Fibroblast of lung (primary cell): ENCODE measurements around the gene MAN1A1. TPM values are rescaled to one million over a fixed set of nuclear protein-coding genes. Genes with fewer than 3 reads are reported as not detected.

Experiments used
- DNase-seq, 2 donors: peaks; one replicate each; pipeline versions ENCODE4 v3.0.0 to v3.0.0-alpha.2; 2010; ENCODE audit warnings: low read depth in 2 of 2
- H2AFZ ChIP-seq: 2 replicates; pipeline ENCODE4 v1.5.1; 2012; ENCODE audit warnings: low read length, control low read depth, inconsistent platforms
- H3K27ac ChIP-seq: 2 replicates; pipeline ENCODE4 v1.5.1; 2011; ENCODE audit warnings: low read length, control low read depth; ENCODE audit not compliant: insufficient read depth
- H3K27me3 ChIP-seq: 2 replicates; pipeline ENCODE4 v1.5.1; 2011; ENCODE audit warnings: mild to moderate bottlenecking, low read length; ENCODE audit not compliant: control insufficient read depth, insufficient read depth
- H3K36me3 ChIP-seq: 2 replicates; pipeline ENCODE4 v1.5.1; 2011; ENCODE audit warnings: low read length; ENCODE audit not compliant: control insufficient read depth, insufficient read depth
- H3K4me1 ChIP-seq: 2 replicates; pipeline ENCODE4 v1.5.1; 2011; ENCODE audit warnings: low read length; ENCODE audit not compliant: control insufficient read depth, insufficient read depth; ENCODE audit errors: extremely low read depth
- H3K4me2 ChIP-seq: 2 replicates; pipeline ENCODE4 v1.5.1; 2011; ENCODE audit warnings: low read length, control low read depth; ENCODE audit not compliant: insufficient read depth; ENCODE audit errors: extremely low read depth
- H3K4me3 ChIP-seq, 4 experiments: fragments of 200-600 bp in 1 of 4; sonication (generic) in 1 of 4; replicated peaks in 1 of 4; 2 replicates each; pipeline ENCODE4 v1.5.1; 2011 to 2016; ENCODE audit warnings: low read length in 4 of 4, low read depth in 3 of 4, mild to moderate bottlenecking in 3 of 4, control low read depth in 2 of 4, inconsistent platforms in 1 of 4, mixed read lengths in 1 of 4; ENCODE audit not compliant: insufficient read depth in 1 of 4; ENCODE audit errors: control extremely low read depth in 1 of 4
- H3K79me2 ChIP-seq: 2 replicates; pipeline ENCODE4 v1.5.1; 2012; ENCODE audit warnings: mild to moderate bottlenecking, low read length, inconsistent platforms; ENCODE audit not compliant: control insufficient read depth, insufficient read depth
- H3K9ac ChIP-seq: 2 replicates; pipeline ENCODE4 v1.5.1; 2011; ENCODE audit warnings: mild to moderate bottlenecking, low read length, control low read depth; ENCODE audit not compliant: insufficient read depth
- H3K9me3 ChIP-seq: 2 replicates; pipeline ENCODE4 v1.5.1; 2012; ENCODE audit warnings: low read depth, low read length; ENCODE audit not compliant: control insufficient read depth, insufficient read depth
- H4K20me1 ChIP-seq: 2 replicates; pipeline ENCODE4 v1.5.1; 2011; ENCODE audit warnings: low read length; ENCODE audit not compliant: control insufficient read depth, insufficient read depth; ENCODE audit errors: extremely low read depth
- EZH2 ChIP-seq: IDR thresholded peaks from 2 replicates; pipeline ENCODE4 v1.5.1; 2012; ENCODE audit warnings: low read length, control low read depth, mild to moderate bottlenecking; ENCODE audit errors: missing control alignments
- polyA plus RNA-seq, 2 donors: library from polyadenylated mRNA; depleted of rRNA in 1 of 2; stranded (reverse) in 1 of 2; unstranded in 1 of 2; fragments of >200 nt; gene quantifications; 2 replicates each; pipeline ENCODE4 v1.2.1, GENCODE V29; 2011 to 2012; ENCODE audit warnings: missing spikeins in 1 of 2
- total RNA-seq: library from RNA; depleted of rRNA; stranded (reverse); fragments of >200 nt; gene quantifications from 2 replicates; pipeline ENCODE4 v1.2.1, GENCODE V29; 2014
- TF ChIP-seq, protein P1 (sequence below), 2 donors: IDR thresholded peaks in 1 of 2; conservative IDR thresholded peaks in 1 of 2; 1 replicate in 1 of 2; 2 replicates in 1 of 2; pipeline ENCODE4 v1.5.1; 2011 to 2012; ENCODE audit warnings: low read length in 2 of 2, control low read depth in 1 of 2, inconsistent platforms in 1 of 2, low read depth in 1 of 2, mild to moderate bottlenecking in 1 of 2

MAN1A1 gene
- total and polyA plus RNA-seq, 2 donors (not counting 1 experiment from before 2014, with no cell fraction given), result 39.5 to 120 TPM

DNA sequence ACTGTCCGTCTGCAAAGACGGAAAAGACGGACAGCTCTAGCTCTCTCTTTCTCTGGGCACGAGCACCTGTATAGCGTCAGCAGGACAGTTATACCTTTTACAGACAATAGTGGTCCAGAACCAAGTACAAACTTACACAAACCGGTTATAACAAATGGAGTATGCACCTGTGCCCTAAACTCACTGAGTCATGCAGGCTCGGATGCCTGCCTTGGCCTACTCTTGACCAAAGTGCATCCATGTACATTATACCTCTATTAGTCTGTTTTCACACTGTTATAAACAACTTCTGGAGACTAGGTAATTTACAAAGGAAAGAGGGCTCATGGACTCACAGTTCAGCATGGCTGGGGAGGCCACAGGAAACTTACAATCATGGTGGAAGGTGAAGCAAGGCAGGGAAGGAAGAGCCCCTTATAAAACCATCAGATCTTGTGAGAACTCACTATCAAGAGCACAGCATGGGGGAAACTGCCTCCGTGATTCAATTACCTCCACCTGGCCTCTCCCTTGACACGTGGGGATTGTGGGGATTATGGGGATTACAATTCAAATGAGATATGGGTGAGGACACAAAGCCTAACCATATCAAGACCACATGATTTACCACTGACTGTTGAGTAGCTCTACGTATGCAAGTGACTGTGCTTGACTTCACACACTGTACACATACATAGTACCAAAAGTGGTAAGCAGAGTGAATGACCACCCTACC, 23.1 kb downstream of the MAN1A1 start:
- Histone ChIP-seq H3K27ac (no peak overlapping the region), H3K4me1 (no peaks in the 10 kb centered on the region), H3K4me2 (no peak overlapping the region), H3K36me3 (no peaks in the 10 kb centered on the region), H3K9me3 (no peaks in the 10 kb centered on the region), H3K79me2 (no peaks in the 10 kb centered on the region), H4K20me1 (no peaks in the 10 kb centered on the region), H3K4me3 (no peak overlapping the region), H3K27me3 (no peaks in the 10 kb centered on the region), H3K9ac (no peak overlapping the region), H2AFZ (no peak overlapping the region)
- DNase-seq, result no peak
- no peak for TF ChIP-seq EZH2
- TF ChIP-seq, protein P1, sequence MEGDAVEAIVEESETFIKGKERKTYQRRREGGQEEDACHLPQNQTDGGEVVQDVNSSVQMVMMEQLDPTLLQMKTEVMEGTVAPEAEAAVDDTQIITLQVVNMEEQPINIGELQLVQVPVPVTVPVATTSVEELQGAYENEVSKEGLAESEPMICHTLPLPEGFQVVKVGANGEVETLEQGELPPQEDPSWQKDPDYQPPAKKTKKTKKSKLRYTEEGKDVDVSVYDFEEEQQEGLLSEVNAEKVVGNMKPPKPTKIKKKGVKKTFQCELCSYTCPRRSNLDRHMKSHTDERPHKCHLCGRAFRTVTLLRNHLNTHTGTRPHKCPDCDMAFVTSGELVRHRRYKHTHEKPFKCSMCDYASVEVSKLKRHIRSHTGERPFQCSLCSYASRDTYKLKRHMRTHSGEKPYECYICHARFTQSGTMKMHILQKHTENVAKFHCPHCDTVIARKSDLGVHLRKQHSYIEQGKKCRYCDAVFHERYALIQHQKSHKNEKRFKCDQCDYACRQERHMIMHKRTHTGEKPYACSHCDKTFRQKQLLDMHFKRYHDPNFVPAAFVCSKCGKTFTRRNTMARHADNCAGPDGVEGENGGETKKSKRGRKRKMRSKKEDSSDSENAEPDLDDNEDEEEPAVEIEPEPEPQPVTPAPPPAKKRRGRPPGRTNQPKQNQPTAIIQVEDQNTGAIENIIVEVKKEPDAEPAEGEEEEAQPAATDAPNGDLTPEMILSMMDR (conservative IDR thresholded peaks at IDR 0.05 in 1 of 2, IDR thresholded peaks at IDR 0.05 in 1 of 2; ENCODE audit: low read depth in 1 of 2, low read length in 2 of 2), result no peak

DNA sequence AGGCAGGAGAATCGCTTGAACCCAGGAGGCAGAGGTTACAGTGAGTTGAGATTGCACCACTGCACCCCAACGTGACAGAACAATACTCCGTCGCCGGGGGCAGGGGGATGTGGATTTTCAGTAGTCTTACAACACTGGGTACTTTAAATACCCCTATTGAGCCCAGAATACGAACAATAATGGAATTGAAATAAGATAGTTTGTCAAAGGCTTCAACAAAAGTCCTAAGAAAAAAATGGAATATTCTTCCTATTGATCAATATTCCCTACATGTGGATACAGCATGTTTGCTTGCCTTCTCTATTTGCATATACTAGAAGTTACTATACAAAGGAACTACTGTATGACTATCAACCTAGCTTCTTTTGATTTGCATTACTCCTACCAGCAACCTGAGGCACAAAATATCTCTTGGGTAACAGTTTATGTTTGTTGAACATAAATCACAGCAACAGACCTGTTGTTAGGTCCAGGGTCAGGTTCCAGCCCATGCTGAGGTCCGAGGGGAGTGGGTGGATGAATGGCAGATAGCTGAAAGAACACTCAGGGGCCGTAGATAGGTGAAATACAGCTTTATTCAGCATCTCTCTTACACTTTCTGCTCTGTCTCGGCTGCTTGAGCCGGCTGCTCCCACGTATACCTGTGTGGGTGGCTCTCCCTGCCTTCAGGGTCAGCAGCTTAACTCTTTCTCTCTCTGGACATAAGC, 23.8 kb downstream of the MAN1A1 start:
- no peak overlapping the region for H2AFZ ChIP-seq
- no peaks in the 10 kb centered on the region for H3K9me3 ChIP-seq
- no peaks in the 10 kb centered on the region for H3K36me3 ChIP-seq
- no peak overlapping the region for H3K9ac ChIP-seq
- no peaks in the 10 kb centered on the region for H4K20me1 ChIP-seq
- H3K4me1 ChIP-seq, result no peaks in the 10 kb centered on the region
- H3K4me2 ChIP-seq, result no peak overlapping the region
- H3K27me3 ChIP-seq, result no peaks in the 10 kb centered on the region
- no peak for TF ChIP-seq EZH2
- TF ChIP-seq, protein P1 (conservative IDR thresholded peaks at IDR 0.05 in 1 of 2, IDR thresholded peaks at IDR 0.05 in 1 of 2; ENCODE audit: low read depth in 1 of 2, low read length in 2 of 2), result no peak
- H3K4me3 ChIP-seq, result no peak overlapping the region
- no peak for DNase-seq
- no peaks in the 10 kb centered on the region for H3K79me2 ChIP-seq
- no peak overlapping the region for H3K27ac ChIP-seq

DNA sequence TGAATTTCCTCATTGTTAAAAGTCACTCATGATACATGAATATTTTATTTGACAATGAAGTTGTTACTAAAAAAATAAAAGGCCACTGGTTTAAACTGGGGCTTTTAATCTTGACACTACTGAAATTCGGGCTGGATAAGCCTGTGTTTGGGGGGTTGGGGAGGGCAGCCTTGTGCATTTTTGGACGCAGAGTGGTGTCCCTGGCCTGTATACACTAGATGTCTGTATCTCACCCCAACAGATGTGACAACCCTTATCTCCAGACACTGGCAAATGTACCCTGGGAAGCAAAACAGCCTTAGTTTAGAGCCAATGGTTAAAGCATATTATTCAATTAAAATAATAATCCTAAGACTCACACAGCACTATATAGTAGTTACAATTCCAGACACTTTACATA, 24.8 kb downstream of the MAN1A1 start:
- Histone ChIP-seq H3K79me2 (no peaks in the 10 kb centered on the region), H3K4me1 (no peaks in the 10 kb centered on the region), H3K9me3 (no peaks in the 10 kb centered on the region), H3K27ac (no peak overlapping the region), H3K36me3 (no peaks in the 10 kb centered on the region), H3K9ac (no peak overlapping the region), H3K4me3 (no peak overlapping the region), H3K27me3 (no peaks in the 10 kb centered on the region), H2AFZ (no peak overlapping the region), H3K4me2 (no peak overlapping the region), H4K20me1 (no peaks in the 10 kb centered on the region)
- TF ChIP-seq, protein P1 (conservative IDR thresholded peaks at IDR 0.05 in 1 of 2, IDR thresholded peaks at IDR 0.05 in 1 of 2; ENCODE audit: low read depth in 1 of 2, low read length in 2 of 2), result no peak
- TF ChIP-seq EZH2, result no peak
- no peak for DNase-seq
